ENCODE measurements around the gene IGSF21.
"Not testable (repeated sequence)": the region's sequence is repeated elsewhere in the genome, so short reads cannot be mapped to it uniquely, and the experiment has no call there.

IGSF21 gene

DNA sequence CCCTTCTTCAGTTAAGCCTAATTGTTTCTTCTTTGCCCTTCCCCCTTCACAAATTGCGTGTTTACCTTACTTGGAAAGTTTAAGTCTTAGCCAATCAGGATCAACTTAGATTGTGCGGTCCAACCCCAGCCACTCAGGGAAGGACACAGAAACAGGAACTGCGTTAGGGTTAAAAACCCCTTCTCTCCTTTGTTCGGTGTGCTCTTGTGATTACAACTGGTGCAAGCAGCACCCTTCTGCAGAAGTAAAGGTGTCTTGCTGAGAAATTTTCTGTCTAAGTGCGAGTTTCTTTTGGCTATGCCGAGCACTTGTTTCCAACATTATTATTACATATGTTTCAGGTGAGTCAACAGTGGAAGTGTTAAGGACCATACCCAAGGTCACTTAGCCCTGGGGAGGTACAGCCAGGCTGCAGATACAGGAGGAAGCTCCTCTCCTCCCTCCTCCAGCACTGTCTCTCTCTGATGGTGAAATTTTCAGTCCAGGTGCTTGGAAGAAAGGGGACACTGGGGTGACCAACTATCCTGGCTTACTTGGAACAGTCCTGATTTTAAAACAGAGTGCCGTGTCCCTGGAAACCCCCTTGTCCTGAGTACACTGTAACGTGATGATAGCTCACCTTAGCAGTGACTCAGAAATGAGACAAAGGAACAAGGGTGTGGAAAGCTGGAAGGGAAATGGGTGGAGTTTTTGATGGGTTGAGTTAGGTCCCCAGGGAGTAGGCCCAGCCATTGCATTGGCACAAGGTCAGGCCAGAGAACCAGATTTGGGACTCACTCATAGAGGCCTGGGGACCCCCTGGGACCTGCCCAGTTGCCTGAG, 304.4 kb downstream of the IGSF21 start:
- no peak for DNase-seq

DNA sequence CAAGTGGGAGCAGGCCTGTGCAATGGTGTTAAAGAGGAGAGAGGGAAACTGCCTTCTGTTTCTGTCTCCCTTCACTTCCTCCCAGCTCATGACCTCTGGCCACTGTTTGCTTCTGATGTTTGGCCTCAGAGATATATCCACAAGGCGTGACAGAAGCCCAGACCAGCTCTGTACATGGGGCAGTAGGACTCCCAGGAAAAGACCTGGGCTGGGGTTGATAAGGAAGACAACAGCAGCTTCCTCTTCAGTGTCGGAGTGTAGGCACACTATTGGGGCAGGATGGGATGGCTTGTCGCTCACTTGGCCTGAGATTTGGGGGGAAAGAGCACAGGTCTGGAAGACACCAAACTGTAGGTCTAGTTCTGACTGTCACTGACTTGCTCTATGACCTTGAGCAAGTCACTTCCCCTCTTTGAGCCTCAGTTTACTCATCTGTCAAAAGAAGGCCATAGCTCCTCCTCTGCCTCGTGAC, 305.3 kb downstream of the IGSF21 start:
- DNase-seq: no peak

DNA sequence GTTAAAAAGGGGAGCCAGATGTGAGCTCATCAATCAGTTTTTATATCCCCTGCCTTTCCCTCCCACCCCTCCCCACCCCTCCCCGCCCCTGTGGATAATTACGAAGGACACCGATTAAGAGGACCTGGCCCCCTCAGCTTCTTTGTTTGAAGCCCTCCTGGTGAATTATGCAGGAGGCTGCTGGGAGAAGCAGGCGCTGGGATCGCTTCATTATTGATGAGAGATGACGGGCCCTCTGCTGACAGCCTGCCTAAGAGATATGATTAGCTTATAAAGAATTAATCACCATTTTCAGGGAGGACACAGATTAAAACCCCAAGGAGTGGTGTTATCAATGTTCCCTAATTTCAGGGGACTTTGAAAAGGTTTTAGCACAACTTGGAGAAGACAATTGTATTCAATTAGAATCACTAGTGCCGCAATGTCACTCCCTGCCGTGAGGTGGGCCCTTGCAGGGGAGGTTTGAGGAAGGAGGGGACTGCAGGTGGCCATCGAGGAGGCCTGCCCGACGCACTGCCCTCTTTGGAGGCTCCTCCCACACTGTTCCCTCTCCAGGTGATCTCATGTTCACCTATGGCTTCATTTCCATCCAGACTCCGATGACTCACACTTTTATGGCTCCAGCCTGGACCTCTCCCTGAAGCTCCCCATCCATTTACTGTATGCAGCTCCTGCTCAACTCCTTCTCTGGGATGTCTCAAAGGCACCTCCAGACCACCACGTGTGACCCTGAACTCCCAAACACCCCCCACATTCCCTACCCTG, 306.1 kb downstream of the IGSF21 start:
- DNase-seq: no peak

DNA sequence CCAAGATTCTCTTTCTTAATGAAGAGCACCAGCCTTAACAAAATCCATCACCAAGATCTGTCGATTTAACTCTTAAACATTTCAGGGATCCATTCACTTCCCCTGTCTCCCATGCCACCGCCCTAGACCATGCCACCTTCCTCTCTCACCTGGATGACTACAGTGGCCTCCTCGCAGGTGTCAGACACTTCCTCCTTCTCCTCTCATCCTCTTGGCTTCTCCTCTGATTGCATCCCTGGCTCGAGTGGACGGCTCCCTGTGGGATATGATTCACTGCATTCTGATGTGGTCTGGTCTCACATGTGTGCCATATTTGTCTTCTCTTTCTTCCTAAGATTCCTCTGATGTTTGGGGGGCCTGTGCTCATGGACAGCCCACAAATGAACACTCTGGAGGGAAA, 306.7 kb downstream of the IGSF21 start:
- no peak for DNase-seq

DNA sequence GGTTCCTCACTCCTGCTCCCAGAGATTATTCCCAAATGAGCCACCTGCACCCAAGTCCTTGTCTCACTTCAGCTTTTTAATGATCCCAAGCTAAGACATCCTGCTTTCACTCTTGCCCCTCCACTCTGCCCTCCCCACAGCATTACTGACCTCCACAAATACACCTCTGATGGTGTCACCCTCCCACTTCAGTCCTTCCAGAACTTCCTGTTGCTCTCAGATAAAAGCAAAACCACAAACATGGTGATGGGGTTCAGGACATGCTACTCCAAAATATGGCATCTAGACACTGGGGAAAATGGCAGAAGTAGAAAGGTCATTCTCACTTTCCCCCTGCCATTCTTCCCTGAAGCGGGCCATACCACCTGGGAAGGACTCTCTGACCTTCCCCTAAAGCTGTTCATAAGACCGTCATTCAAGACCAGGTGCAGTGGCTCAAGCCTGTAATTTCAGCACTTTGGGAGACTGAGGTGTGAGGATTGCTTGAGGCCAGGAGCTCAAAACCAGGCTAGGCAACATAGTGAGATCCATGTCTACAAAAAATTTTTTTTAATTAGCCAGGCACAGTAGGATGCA, 307.4 kb downstream of the IGSF21 start:
- DNase-seq: no peak

DNA sequence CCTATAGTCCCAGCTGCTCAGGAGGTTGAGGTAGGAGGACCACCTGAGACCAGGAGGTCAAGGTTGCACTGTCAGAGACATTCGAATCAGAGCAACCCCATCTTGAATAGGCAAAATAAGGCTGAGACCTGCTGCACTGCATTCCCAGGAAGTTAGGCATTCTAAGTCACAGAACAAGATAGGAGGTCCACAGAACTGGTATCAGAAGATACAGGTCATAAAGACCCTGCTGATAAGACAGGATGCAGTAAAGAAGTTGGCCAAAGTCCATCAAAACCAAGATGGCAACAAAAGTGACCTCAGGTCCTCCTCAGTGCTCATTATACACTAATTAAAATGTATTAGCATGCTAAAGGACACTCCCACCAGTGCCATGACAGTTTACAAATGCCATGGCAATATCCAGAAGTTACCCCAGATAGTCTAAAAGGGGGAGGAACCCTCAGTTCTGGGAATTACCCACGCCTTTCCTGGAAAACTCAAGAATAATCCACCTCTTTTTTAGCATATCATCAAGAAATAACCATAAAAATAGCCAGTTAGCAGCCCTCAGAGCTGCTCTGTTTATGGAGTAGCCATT, 307.9 kb downstream of the IGSF21 start:
- DNase-seq: no peak

DNA sequence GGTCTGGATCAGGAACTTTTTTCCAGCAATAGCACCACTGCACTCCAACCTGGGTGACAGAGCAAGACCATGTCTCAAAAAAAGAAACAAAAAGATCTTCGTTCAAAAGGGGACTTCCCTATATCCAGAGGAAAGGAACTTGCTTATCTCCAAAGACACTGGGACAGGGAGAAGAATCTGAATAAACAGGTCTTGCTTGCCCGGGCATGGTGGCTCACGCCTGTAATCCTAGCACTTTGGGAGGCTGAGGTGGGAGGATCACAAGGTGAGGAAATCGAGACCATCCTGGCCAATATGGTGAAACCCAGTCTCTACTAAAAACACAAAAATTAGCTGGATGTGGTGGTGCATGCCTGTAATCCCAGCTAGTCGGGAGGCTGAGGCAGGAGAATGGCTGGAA, 308.5 kb downstream of the IGSF21 start:
- DNase-seq: not testable (repeated sequence)

DNA sequence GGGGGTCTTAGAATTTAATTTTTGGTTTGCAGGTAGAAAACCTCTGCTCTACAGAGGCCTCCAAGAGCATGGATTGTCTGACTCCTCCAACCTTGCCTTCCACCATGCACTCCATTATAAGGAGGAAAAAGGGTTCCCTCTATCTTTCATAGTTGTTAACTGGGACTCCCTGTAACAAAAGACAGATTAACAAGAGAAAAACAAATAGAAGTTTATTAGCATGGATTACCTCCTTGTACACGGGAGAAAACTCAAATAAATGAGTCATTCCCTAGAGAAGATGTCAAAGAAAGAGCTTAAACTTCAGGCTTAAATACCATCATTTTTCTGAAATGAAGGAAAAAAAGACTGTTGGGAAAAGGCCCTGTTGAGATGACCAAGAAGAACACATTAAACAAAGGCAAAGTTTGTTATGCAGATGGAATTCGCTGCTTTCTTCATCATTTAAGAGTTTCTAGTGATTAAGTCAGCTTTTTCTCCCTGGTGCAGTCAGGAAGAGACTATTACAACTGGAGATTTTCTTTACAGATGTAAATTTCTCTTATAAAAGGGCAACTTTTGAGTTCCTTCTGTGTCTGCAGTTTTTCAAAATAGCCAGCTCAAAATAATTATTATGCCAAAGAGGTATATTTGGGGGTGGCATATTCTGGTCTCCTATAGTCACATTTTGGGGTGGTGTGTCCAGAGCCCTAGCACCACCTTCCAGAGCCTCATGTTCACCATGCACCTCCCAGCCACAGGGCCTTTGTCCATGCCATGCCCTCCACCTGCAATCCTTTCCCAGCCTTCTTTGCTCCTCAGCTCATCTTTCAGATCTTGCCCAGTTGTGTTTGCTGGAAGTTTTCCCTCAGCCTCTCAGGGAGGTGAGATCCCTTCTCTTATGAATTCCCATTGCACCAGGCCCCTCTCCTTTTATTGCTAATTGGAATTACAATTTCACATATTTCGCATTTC, 310.0 kb downstream of the IGSF21 start:
- DNase-seq: no peak

DNA sequence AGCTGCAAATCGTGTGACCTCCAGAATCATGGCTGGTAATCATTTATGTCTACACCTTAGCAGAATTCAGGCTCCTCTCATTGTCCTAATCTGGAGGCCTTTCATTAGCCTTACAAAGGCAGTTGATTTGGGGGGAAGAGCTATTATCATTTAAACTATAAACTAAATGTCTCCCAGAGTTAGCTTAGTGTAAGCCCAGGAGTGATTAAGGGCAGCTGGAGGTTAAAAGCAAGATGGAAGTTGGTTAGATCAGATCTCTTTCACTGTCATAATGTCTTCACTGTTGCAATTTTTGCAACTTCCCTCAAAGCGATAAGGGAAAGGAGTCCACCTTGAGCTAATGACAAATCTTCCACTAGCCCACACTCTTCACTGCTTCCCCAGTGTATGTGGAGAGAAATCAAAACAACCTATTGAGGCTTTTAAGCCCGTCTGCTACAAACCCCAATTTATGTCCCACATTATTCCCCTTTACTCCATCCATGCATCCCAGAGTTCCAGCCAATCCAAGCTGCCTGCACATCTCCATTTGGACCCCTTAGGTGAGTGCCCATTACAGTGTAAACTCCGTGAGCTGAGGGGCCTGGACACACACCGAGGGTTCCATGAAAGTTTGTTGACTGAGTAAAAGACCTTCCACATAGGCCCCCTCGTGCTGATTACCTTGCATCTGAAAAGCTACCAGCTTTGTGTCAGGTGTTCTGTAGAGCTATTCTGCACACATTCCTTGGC, 311.7 kb downstream of the IGSF21 start:
- DNase-seq: no peak

DNA sequence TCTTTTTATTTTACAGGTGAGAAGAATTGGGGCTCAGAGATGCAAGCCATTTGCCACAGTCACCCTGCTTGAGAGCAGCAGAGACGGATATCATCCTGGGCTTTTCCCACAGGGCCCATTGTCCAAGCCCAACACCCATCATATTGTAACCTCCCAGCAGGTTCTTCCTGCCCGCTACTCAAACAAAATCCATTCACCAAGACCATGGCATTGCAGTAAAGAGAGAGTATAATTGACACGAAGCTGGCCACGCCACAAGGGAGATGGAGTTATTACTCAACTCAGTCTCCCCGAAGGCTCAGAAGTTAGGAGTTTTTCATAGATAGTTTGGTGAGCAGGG, 312.2 kb downstream of the IGSF21 start:
- DNase-seq: no peak

DNA sequence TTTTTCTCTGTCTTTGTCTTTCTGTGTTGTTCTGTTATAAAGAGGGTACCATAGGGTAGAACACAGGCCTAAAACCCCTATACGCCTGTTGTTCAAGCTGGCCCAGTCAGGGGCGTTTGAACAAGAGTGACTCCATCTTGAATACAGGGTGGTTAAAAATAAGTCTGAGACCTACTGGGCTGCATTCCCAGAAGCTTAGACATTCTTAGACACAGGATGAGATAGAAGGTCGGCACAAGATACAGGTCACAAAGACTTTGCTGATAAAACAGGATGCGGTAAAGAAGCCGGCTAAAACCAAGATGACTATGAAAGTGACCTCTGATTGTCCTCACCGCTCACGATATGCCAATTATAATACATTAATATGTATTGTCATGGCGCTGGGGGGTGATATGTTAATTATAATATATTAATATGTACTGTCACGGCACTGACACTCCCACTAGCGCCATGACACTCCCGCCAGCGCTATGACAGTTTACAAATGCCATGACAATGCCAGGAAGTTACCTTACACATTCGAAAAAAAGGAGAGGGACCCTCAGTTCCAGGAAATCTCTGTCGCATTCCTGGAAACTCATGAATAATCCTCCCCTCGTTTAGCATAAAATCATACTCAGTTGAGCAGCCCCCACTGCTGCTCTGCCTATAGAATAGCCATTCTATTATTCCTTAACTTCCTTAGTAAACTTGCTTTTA, 314.6 kb downstream of the IGSF21 start:
- no peak for DNase-seq

DNA sequence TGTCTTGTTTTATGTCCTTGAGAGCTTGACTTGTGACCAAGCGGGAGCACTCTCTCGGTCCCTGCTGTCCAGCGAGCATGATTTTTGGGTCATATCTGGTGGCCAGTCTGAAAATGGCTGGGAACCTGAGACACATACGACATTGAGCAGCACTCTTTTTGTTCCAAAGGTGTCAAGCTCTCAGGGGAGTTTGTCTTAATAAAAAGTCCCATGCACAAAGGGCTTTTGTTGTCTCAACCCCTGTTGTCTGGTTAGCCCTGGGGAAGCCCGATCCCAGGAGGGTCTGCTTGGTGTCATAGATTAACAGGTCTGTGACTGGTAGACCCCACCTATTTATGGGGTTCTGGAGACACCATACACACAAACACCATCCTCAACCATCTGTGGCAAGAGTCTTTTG, 315.4 kb downstream of the IGSF21 start:
- no peak for DNase-seq

DNA sequence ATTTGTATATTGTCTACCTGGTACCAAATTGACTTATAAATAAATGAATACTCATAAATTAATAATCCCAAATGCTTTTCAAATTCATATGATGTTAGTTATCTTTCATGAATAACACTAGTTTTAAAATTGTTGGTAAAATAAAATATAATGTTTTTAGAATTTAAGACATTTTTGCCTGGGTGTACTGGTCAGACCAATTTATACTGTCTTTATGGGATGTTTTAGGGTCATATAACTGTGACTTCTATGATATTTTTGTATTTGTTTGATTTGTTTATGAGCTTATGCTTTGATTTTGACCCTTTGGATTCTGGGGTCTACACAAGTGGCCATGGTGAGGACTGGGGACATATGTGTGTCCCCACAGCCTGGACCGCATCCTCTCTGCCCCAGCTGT, 319.0 kb downstream of the IGSF21 start:
- DNase-seq: no peak

All from suppressor macrophage treated with lipopolysaccharide for 4 hours (primary cell).